AML-193 (cell line): ENCODE measurements around the gene FAM13A.

ENCODE experiments used
- DNase-seq, 2 experiments: peaks; one replicate each; lab custom pipeline; 2025; lab: John Stamatoyannopoulos, UW

The FAM13A gene

DNA sequence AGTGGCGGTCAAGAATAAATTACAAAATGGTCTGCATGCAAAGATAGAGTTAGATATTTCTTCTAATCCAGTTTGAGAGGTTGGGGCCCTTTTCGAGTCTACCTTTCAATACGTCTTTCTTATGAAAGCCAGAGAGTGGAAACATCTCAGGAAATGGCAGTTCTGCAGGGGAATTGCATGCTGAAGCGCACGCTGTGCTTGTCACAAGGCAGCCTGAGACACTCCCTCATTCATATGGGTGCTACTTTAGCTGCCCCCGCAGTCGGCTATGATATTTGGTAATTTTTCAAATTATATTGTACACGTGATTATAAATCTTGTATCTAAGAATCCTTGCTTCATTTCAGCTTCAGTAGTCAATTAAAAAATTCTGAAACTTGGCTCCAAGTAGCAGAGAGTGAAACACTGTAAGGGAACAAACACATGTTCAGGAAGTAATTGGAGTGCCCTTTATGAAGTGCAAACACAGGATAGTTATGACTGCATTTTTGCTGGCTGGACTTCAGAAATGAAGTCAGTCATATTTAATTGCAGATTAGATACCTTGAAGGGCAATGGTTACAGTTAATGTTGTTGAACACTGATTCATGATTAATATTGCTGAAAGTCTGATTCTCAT, 213.8 kb downstream of the FAM13A start:
- DNase-seq: no peak

DNA sequence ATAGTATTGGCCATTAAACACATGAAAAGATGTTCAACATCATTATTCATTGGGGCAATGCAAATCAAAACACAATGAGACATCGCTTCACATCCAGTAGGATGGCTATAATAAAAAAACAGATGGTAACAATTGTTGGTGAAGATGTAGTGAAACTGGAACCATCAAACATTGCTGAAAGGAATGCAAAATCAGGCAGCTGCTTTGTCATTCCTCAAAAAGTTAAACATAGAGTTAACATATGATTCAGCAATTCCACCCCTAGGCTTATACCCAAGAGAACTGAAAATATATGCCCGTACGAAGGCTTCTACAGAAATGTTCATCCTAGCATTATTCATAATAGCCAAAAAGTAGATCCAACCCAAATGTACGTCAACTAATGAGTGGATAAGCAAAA, 215.3 kb downstream of the FAM13A start:
- no peak for DNase-seq

DNA sequence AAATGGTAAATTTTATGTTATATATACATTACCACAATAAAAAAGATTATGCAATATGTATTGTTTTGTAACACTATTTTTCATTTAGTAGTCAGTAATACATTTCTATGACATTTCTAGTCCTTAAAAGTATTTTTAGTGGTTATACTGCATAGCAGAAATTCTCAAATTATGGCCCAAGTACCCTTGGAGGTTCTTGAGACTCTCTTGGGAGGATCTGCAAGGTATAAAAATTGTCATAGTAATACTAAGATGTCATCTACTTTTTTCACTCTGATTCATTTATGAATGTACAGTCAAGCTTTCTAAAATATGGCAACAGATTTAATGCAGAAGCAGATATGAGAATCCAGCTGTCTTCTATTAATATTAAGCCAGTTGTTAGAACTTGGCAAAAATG, 220.8 kb downstream of the FAM13A start:
- no peak for DNase-seq

DNA sequence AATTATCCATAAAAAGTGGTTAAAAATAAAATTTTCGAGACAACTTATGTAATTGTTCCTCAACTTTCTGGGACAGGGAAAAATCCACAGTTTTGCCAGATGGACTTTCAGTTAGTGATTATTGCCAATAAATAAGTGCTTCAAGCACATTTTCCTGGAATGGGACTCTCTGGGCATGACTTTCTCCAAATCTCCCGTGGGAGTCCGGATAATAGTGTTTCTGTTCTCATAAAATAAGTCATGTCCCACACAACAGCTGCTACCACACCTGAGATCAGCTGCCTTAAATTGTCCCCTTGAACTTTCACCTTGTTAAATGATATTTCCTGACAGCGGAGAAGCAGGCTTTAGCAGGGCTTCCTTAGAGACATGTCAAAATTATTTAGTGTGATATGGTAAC, 226.0 kb downstream of the FAM13A start:
- no peak for DNase-seq

DNA sequence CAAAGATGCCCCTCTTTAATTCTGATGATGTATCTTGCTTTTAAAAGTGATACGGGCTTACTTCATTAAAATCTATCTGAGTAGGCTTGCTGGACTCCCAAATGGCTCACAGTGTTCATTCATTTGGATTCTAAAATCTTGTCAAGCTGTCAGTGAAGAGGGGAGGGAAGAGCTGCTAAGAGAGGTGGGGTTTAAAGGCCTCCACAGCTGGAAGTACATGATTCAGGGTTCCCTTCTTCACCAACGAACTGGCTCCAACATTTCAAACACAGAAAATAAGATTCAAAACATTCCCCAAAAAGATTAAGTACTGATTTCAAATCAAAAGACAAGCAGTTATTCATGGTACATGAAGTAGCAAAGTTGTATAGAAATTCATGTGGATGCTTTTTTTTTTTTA, 226.4 kb downstream of the FAM13A start:
- DNase-seq: no peak

DNA sequence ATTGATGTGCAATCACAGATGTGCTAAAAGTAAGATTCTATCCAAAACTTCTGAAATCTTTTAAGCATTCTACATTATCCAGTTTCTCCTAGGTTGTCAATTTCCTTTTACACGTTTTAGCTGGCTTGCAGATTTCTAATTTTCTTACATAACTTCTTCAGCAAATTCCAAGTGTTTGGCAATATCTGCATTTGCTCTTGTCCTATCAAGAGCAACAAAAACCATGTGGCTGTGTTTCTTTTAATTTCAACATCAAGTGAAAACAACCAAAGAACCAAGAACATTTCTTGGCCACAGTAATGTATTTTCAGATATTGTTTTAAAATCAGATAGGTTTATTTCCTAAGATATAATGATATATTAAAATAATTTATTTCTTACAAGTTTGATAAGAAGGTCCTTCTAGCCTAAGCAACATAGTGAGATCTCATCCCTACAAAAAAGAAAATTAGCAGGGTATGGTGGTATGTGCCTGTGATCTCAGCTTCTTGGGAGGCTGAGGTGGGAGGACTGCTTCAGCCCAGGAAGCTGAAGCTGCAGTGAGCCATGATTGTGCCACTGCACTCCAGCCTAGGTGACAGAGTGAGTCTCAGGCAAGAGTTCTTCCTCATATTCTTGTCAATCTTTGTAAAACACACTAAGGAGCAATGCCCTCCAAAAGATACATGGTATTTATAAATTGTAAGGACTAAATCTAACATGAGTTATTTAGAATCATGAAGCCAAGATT, 228.0 kb downstream of the FAM13A start:
- DNase-seq: no peak

DNA sequence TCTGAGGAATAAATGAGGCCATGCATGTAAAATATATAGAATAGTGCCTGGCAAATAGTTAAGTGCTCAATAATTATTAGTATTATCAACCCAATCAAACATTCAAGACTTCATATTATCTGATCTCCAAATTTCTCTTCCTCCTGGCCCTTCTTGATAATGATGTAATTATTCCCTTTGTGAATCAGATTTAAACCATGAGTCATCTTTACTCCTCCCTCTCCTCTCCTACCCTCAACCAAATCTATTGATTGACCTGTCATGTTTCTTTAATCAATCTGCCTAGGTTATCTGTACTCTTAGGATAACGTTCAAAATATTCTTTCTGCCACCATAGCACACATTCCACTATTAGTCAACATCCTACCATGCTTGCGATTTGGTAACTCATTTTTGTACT, 229.5 kb downstream of the FAM13A start:
- no peak for DNase-seq

DNA sequence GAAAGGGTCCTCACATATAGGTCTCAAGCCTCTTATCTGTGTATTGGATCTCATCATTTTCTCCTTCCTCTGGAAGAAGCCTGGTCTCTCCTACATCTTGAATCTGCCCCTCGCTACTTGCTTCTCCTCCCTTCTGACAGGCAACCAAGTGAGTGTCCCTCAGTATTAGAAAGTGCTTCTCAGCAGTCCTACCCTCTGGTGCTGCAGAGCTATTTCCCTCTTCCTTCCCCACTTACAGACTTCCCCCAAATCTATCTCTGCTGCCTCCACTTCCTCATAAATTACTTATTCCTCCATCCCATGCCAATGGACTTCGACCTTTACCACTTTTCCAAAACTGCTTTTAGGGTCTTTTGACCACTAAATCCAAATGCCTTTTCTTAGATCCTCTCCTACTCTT, 230.2 kb downstream of the FAM13A start:
- no peak for DNase-seq

DNA sequence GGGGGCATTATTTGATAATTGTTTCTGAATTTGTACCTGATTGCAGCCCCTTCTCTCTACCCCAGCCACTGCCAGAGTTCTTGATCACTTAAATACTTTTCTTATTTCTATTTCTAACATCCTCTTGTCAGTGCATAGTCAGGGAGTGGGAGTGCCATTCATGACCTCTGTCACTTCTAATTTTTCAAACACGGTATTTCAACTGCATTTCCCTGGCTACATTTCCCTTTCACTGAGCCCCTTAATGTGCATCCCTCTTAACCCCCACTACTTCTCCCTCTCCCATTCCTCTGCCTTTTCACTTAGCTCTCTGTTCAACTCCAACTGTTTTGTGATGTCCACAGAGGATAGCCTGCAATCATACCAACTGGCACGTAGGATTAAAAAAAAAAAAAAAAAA, 231.1 kb downstream of the FAM13A start:
- no peak for DNase-seq

DNA sequence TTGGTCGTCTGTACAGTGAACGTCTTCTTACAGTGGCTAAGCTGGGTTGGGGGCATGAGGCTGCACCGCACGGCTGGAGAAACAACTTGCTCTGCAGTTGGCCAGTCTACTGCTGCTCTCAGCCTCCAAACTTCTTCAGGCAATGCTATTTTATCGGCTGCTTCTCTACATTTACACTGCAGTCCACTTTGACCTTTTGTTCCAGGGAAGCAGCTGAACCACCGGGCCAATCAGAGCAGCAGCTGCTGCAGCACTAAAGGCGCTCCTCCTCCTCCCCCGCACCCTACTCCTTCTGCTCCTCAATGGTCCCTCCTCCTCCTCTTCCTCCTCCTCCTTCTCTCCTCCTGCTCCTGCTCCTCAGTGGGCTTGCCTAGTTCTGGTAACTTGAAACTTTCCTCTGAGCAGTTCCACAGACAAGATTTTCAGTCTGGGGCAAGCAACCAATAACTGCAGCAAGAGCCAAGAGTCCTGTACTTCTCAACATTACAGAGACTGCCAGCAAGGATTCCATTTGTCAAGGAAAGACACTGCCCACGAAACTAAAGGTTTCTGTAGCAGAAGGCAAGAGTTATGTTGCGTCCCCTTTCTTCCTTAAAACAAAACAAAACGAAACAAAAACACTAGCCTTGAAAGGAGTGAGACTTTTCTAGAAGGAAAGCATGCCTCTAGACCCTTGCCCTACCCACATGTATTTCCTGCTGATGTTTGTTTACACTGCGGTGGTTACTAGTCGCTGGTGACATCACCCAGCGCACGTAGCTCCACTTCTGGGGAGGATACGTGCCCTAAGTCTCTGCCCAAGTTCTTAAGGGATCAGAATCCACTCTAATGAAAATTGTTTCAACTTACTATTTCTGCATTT, 233.7 kb downstream of the FAM13A start:
- DNase-seq: peak; percentile 76 to 87

DNA sequence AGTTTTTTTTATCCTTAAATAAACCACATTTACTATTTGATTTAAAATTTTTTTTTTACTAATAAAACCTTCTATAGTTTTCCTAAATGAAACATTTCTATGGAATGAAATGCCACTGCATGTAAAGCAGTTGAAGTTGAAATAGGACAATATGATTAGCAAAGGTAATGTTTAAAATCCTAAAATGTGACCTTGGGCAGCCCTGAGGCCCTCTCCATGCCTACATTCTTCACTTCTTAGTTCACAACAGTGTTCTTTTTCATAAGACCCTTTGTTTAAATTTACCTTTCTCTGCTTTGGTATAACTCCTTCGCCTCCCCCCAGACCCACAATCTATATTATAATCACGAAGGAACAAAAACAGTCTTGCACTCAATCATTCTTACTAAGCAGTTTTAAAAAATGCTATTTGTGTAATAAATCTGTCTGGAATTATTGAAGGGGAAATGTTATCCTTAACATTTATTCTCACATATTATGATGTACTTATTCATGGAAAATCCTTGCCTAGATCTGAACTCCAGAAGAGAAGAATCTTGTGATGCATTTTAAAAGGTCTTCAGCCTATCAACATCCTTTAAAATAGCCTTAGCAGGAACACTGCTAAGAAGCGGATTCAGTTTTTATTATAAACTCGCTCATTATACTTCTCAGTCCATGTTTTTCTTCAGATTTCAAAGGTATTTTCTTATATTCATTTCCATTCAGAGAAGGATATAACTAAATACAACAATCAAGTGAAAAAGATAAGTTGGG, 234.8 kb downstream of the FAM13A start:
- no peak for DNase-seq

DNA sequence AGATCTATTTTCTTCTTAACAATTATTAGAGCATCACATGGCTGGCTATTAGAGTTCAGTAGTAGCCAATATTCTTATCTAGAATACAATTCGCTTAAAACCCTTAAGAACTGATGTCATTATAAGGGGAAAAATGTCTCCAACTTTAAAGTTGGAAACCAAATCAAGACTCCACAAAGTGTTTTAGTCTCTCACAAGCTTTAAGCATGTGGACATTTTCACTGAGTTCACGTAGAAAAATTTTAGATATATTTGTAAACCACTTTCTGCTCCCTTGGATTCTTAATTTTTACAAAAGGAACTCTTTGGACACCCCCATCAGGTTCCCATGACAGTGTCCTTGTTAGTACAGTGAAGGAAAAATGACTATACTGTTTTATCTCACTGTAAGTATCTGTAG, 235.5 kb downstream of the FAM13A start:
- no peak for DNase-seq

DNA sequence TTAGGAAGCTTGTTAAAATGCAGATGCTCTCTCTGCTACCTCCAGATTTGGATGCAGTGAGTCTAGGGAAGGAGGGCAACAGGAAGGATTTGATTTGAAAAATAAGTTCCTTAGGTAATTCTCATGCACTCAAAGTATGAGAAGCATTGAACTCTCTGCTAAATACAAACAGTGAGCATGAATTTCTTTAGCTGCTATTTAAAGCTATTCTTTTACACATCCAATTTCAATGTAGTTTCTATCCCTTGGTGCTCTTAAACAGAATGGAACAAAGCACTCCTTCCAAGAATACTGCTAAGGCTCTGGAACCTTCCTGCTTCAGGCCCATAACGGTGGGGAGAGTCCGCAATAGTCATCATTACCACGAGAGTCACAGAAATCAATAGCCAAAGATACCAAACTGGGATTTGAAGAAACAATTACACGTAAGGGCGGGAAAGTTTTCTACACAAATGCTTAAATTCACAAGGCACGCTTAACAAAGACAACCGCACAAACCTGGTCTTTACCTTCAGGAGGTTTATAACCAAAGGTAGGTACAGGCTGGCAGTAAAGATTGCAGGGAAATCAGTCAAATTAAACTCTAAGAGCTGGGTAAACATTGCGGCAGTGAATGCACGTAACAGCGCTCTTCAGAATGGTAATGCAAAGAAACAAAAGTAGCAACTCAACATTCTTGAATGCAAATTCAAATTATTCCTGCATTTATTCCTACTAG, 236.1 kb downstream of the FAM13A start:
- DNase-seq: no peak

DNA sequence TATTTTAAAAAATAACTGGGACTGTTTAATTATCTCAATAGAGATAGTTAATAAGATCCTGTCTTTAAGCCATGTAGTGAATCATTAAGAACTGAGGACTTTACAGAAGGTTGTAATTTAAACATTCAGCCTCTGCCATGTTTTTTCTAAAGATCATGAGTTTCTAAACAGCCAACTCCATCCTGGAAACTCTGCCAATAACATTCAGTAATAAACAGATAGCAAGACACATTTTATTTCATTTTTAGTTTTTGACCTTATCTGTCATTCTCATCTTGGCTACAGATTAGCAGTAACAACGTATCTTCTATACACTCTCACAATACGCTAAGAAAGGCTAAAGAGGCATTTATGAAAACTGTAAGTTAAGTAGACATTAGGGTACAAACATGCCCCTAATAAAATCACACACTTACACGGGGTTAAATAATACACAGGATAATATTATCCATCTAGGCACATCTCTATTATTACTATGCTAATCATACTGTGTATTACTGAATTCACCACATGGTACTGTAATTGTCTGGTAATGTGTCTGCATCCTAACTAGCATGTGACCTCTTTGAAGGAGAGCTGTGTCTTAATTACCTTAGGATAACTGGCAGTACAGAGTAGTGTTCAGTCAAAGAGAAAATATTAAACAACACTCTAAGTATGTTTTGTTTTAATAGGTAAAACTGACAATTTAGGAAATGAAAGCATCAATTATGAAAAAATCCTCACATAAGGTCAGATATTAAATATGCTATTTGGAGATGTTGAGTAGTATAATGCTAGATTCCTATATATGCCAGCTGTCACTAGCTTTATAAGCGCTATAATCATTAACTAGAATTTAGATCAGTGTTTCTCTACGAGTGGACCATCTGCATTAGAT, 236.9 kb downstream of the FAM13A start:
- DNase-seq: no peak

DNA sequence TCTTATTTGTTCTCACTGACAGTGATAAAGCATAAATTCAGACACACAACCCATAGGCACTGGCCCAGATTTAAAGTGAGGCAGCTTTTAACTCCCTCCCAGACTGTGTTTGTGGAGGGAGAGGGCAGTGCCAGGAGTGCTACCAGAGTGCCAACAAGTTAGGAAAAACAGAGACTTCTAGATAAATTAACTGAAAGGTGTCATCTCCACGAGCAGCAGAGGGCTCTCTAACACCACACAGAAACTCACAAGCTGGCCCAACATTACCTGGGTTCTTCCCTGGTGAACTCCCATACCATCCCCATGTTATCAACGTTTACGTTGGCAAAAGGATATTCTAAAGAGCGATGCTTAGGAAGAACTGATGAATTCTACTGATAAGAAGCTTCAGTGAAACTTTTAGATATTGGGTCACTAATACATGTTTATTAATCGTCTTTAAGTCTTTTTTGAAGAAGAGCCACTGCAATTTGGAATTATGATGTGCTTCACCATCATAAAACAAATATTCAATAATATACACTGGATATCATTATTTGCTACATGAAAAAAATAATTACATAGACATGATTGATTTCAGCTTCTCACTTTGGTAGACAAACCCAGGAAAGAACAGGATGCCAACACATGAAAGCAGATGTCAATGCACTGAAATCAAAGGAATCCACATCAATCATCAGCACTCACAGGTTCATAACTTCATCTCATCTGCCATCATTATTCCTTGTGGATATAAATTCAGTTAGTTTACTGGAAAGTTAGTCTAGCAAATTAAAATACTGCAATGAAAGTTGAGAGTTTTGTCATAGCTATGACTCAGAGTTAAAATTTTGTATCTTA, 238.1 kb downstream of the FAM13A start:
- DNase-seq: peak; percentile 49

DNA sequence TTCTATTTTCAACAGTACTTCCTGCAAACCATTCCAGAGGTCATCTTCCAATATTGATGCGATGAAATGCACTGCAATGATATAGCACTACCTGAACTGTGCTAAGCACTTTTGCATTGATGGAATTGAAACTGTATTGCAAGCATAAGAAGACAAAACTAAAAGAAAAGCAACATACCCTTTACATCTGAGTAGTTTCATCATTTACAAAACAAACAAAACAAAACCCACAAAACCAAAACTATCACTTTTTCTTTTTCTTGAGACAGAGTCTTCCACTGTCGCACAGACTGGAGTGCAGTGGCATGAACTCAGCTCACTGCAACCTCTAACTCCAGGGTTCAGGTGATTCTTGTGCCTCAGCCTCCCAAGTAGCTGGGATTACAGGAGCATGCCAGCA, 239.2 kb downstream of the FAM13A start:
- no peak for DNase-seq

DNA sequence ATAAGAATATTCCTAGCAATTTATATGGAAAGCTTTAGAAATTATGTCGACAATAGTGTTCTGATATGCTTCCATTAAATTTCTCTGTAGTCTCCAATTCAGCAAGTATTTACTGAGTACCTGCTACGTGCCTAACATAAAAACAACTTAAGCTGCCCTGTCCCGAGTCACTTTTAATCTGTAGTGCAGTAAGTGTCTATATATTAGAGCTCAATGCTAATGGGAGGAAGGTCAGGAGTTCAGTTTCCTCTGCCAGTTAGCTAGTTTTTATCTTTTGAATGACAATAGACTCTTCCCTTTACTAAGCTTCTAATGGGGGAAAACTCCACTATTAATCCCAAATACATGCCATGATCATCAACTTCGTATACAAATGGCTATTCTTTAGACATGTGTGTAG, 240.6 kb downstream of the FAM13A start:
- DNase-seq: no peak

DNA sequence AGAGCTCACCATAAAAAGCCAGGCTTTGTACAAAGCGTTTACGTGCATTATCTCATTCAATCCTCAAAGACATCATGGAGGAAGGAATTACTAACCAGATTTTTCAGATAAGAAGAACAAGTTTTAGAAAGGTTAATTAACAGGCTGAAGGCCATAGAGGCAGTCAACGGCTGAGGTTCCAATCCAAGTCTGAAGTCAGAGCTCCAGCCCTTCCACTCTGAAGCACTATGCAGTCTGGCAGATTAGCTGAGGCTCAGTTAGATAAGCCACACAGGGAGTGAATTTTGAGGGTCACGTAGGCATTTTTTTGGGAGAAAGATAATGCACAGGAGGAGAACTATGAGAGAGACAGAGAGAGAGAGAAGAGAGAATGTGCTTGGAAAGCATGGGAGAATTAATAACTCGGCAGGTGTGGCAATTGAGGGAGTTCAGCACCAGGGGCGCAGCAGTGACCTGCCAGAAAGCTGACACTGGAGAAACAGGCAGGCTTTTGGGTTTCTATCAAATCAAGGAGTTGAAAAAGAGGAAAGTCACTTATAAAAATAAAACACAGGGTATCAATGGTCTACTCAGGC, 242.9 kb downstream of the FAM13A start:
- DNase-seq: no peak

DNA sequence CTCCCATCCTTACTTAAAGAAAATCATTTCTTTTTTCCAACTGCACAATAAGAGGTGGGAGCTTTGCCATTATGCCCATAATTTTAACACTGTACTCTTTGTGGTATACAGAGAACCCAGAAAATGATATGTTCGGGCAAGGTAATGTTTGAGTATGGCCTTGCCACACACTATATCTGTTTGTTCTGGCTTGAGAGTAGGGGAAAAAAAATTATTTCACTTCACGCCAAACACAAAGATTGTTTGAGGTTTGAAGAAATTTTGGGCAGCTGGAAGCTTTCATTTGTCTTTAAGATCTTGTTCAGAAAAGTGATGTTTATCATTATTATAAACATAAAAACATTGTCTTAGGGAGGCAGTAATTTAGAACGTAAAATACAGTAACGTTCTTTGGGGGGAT, 244.0 kb downstream of the FAM13A start:
- no peak for DNase-seq
